MCF 10A (cell line): ENCODE measurements around the gene SMAP1. TPM values are rescaled to one million over a fixed set of nuclear protein-coding genes. Genes with fewer than 3 reads are reported as not detected.

Experiments
- BruUV-seq: library from RNA; stranded (reverse); fragments of 400-500 nt; replicated peaks from 2 replicates; lab custom pipeline; 2021; lab: Mats Ljungman, UMichigan
- CTCF ChIA-PET: fragments of 300-600 bp; sonication (Branson Sonifier 250); formaldehyde crosslinking; extraction: SDS; loops from one replicate; lab custom pipeline; 2021; ENCODE audit warnings: antibody characterized with exemption, inconsistent platforms; lab: Yijun Ruan, JAX
- POLR2A ChIA-PET: fragments of 300-600, 350-650 bp; sonication (Branson Sonifier 250); formaldehyde crosslinking; extraction: SDS; loops from one replicate; lab custom pipeline; 2020; ENCODE audit warnings: antibody characterized with exemption, inconsistent platforms; lab: Yijun Ruan, JAX
- DNase-seq: peaks from one replicate; pipeline ENCODE4 v3.0.0-alpha.2; 2018; ENCODE audit not compliant: unreplicated experiment
- H3K27ac Mint-ChIP-seq: one replicate; pipeline ENCODE4 v1.8.0; 2022; ENCODE audit warnings: mild to moderate bottlenecking, low read depth, mixed read lengths; ENCODE audit not compliant: unreplicated experiment
- H3K27me3 Mint-ChIP-seq: one replicate; pipeline ENCODE4 v1.8.0; 2022; ENCODE audit warnings: mixed read lengths; ENCODE audit not compliant: insufficient read depth, unreplicated experiment
- H3K36me3 Mint-ChIP-seq: one replicate; pipeline ENCODE4 v1.8.0; 2022; ENCODE audit warnings: mild to moderate bottlenecking, moderate library complexity, mixed read lengths; ENCODE audit not compliant: insufficient read depth, unreplicated experiment
- H3K4me1 Mint-ChIP-seq: one replicate; pipeline ENCODE4 v1.8.0; 2022; ENCODE audit warnings: mixed read lengths; ENCODE audit not compliant: insufficient read depth, unreplicated experiment
- H3K4me3 Mint-ChIP-seq: one replicate; pipeline ENCODE4 v1.8.0; 2022; ENCODE audit warnings: mild to moderate bottlenecking, moderate library complexity, mixed read lengths; ENCODE audit not compliant: unreplicated experiment
- H3K9me3 Mint-ChIP-seq: one replicate; pipeline ENCODE4 v1.8.0; 2022; ENCODE audit warnings: mixed read lengths; ENCODE audit not compliant: unreplicated experiment
- intact Hi-C: fragments of 100-400 bp; cut with micrococcal nuclease; formaldehyde crosslinking; loops from 2 replicates; pipeline ENCODE4 v1.14.1; 2022
- total RNA-seq: library from RNA; stranded (reverse); gene quantifications from 2 replicates; pipeline ENCODE4 v1.2.3, GENCODE V29; 2022
- TF ChIP-seq, protein P1 (sequence below): fragments of 200-600 bp; IDR thresholded peaks from one replicate; pipeline ENCODE4 v1.8.0; 2022; ENCODE audit warnings: antibody characterized with exemption, mild to moderate bottlenecking; ENCODE audit not compliant: unreplicated experiment

The SMAP1 gene
- total RNA-seq, 1 experiment from 2014 or later, result 26.5 TPM

DNA sequence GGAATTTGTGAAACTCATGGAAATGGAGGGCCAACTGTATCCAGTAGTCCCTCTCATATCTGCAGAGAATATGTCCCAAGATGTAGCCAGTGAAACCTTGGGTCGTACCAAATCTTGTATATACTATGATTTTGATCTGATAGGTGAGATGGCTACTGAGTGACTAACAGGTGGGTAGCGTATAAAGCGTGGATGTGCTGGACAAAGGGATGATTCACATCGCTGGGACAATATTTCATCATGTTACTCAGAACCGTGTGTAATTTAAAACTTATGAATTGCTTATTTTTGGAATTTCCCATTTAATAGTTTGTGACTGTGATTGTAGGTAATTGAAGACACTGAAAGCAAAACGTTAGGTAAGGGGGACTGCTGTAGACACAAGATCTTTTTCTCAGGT is 144.1 kb downstream of the SMAP1 start:
- no peaks in the 10 kb centered on the region for H3K27me3 Mint-ChIP-seq
- CTCF ChIA-PET, result no interaction called here
- DNase-seq, result peak; percentile 75
- POLR2A ChIA-PET, result no interaction called here
- TF ChIP-seq, protein P1, sequence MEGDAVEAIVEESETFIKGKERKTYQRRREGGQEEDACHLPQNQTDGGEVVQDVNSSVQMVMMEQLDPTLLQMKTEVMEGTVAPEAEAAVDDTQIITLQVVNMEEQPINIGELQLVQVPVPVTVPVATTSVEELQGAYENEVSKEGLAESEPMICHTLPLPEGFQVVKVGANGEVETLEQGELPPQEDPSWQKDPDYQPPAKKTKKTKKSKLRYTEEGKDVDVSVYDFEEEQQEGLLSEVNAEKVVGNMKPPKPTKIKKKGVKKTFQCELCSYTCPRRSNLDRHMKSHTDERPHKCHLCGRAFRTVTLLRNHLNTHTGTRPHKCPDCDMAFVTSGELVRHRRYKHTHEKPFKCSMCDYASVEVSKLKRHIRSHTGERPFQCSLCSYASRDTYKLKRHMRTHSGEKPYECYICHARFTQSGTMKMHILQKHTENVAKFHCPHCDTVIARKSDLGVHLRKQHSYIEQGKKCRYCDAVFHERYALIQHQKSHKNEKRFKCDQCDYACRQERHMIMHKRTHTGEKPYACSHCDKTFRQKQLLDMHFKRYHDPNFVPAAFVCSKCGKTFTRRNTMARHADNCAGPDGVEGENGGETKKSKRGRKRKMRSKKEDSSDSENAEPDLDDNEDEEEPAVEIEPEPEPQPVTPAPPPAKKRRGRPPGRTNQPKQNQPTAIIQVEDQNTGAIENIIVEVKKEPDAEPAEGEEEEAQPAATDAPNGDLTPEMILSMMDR, result no peak
- H3K27ac Mint-ChIP-seq, result peak overlapping the region; percentile 83
- H3K9me3 Mint-ChIP-seq, result no peaks in the 10 kb centered on the region
- peaks cover 7% of the 10 kb centered on the region for H3K36me3 Mint-ChIP-seq
- H3K4me1 Mint-ChIP-seq, result peaks cover 8% of the 10 kb centered on the region
- H3K4me3 Mint-ChIP-seq, result no peak overlapping the region
- no TSS peak for BruUV-seq
- intact Hi-C loops, result no loop called here

DNA sequence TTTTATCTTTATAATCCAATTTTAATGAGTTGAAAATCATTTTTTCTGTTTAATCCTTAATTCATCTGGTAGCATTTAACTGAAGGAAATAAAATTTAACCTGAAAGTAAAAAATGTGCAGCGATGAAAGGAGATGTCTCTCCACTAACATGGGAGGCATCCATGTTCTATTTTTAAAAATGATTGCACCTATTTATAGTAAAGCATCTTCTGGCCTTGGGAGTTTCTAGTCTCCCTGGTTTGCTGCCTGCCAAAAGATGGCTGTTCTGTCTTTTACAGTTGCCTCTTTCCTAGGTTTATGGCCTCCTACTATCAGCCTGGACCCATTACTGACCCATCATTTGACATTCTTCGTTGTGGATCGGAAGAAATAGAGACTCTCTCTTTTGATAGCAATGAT is 146.2 kb downstream of the SMAP1 start:
- CTCF ChIA-PET, result no interaction called here
- no peaks in the 10 kb centered on the region for H3K27me3 Mint-ChIP-seq
- TF ChIP-seq, protein P1, result no peak
- POLR2A ChIA-PET, result no interaction called here
- DNase-seq, result no peak
- peaks cover 7% of the 10 kb centered on the region for H3K36me3 Mint-ChIP-seq
- intact Hi-C loops, result no loop called here
- no peak overlapping the region for H3K27ac Mint-ChIP-seq
- no TSS peak for BruUV-seq
- no peaks in the 10 kb centered on the region for H3K9me3 Mint-ChIP-seq
- peaks cover 8% of the 10 kb centered on the region for H3K4me1 Mint-ChIP-seq
- H3K4me3 Mint-ChIP-seq, result no peak overlapping the region

DNA sequence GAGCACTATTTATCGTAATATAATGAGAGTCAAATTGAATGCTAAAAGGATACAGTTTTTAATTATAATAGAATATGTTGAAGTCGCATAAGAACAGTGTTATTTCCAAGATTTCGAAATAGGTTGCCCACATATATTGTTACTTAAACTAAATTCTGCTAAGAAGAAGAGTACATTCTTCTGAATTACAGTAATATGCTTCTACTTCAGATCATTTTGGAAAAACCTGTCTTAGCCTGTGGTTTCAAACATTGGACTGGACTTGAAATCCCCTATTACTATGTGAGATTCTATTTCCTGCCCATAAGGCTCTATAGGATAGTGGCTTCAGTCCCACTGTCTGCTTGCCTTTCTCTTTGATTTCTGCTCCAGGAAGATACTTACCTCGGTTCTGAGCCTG is 152.0 kb downstream of the SMAP1 start:
- POLR2A ChIA-PET, result no interaction called here
- TF ChIP-seq, protein P1, result no peak
- DNase-seq, result no peak
- H3K4me1 Mint-ChIP-seq, result no peaks in the 10 kb centered on the region
- no TSS peak for BruUV-seq
- H3K9me3 Mint-ChIP-seq, result no peaks in the 10 kb centered on the region
- H3K27ac Mint-ChIP-seq, result no peak overlapping the region
- CTCF ChIA-PET, result interaction anchor here (0.6 kb wide), 1 partner anchor 30 kb away, joined by 3 read pairs; no protein-coding TSS in a partner anchor
- no peaks in the 10 kb centered on the region for H3K27me3 Mint-ChIP-seq
- peaks cover 2% of the 10 kb centered on the region for H3K36me3 Mint-ChIP-seq
- intact Hi-C loops, result no loop called here
- H3K4me3 Mint-ChIP-seq, result no peak overlapping the region

DNA sequence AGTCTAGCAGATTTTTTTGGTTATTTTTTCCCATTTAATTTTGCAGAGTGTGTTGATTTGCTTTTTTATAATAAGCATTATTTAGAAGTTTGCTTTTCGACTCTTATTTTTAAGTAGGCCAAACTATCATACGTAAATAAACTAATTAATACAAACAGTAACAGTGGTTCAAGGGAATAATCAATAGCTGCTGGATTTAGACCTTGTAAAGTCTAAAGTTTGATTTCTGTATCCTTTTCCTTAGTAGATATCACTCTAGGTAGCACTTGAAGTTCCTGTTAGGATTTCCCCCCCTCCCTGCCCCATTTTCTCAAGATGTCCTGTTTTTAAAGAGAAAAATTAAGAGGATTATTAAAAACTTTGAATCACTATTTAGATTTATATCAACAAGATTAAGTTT is 153.1 kb downstream of the SMAP1 start:
- no peaks in the 10 kb centered on the region for H3K36me3 Mint-ChIP-seq
- CTCF ChIA-PET, result no interaction called here
- BruUV-seq, result no TSS peak
- TF ChIP-seq, protein P1, result no peak
- POLR2A ChIA-PET, result no interaction called here
- no peak overlapping the region for H3K27ac Mint-ChIP-seq
- no peaks in the 10 kb centered on the region for H3K27me3 Mint-ChIP-seq
- H3K4me1 Mint-ChIP-seq, result no peaks in the 10 kb centered on the region
- intact Hi-C loops, result no loop called here
- H3K9me3 Mint-ChIP-seq, result no peaks in the 10 kb centered on the region
- no peak for DNase-seq
- H3K4me3 Mint-ChIP-seq, result no peak overlapping the region
